HCT116 (cell line): ENCODE results near the gene SLCO2A1.

Experiments
- CTCF ChIP-seq, 3 experiments: fragments of 200-600 bp in 1 of 3; sonication (generic) in 1 of 3; IDR thresholded peaks in 2 of 3; conservative IDR thresholded peaks in 1 of 3; 2 replicates each; pipeline ENCODE4 v1.5.1; 2012 to 2017; ENCODE audit warnings: low read depth in 2 of 3, low read length in 2 of 3, antibody characterized with exemption in 1 of 3, borderline replicate concordance in 1 of 3, control low read depth in 1 of 3, mild to moderate bottlenecking in 1 of 3, mixed read lengths in 1 of 3, mixed run types in 1 of 3, moderate library complexity in 1 of 3; ENCODE audit not compliant: insufficient read depth in 1 of 3
- EZH2 ChIP-seq: fragments of 200-600 bp; sonication (generic); IDR thresholded peaks from 2 replicates; pipeline ENCODE4 v1.6.1; 2017; ENCODE audit warnings: antibody characterized with exemption, mixed run types
- POLR2A ChIP-seq: IDR thresholded peaks from 2 replicates; pipeline ENCODE4 v1.7.0; 2011; ENCODE audit warnings: borderline replicate concordance; ENCODE audit not compliant: insufficient read depth, insufficient read length; ENCODE audit errors: extremely low read depth

DNA sequence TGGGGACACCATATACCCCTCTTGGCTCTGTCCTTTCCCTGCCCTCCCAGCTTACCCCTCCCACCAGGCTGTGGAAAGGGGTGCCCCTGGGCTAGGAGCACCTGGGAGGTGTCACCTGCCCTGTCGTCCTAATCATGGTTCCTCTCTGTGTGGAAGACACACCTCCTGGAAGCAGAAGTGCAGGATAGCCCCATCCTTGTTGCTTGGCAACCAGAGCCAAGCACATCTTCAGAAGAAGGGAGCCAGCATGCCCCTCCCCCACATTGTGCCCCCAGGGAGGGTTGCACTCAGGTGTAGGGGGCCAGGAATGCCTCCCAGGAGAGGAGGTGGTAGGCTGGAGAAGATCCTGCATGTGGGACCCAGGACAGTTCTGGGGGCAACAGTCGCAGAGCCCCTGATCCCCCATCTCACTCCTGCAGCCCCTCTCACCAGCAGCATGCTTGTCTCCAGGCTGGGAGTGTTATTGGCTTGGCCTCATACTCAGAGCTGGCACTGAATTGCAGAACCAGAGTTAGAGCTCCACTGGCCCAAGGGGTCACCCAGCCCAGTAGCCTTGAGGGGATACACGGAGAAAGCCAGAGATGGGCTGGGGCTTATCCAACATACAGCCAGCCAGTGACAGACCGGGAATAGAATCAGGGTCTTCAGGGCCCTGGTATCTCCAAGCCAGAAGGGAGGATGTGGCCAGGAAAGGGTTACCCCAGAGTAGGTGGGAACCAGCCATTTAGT, 142.5 kb downstream of the SLCO2A1 start:
- TF ChIP-seq CTCF (IDR thresholded peaks at IDR 0.05 in 2 of 3, conservative IDR thresholded peaks at IDR 0.05 in 1 of 3; ENCODE audit: borderline replicate concordance in 1 of 3, insufficient read depth in 1 of 3, low read depth in 2 of 3, low read length in 2 of 3) (no peak), POLR2A (no peak), EZH2 (no peak)
